ENCODE measurements around the gene GPR39. TPM values are rescaled to one million over a fixed set of nuclear protein-coding genes. Genes with fewer than 3 reads are reported as not detected.

The GPR39 gene
- total RNA-seq, 1 experiment from 2014 or later, result 0.50 TPM

DNA sequence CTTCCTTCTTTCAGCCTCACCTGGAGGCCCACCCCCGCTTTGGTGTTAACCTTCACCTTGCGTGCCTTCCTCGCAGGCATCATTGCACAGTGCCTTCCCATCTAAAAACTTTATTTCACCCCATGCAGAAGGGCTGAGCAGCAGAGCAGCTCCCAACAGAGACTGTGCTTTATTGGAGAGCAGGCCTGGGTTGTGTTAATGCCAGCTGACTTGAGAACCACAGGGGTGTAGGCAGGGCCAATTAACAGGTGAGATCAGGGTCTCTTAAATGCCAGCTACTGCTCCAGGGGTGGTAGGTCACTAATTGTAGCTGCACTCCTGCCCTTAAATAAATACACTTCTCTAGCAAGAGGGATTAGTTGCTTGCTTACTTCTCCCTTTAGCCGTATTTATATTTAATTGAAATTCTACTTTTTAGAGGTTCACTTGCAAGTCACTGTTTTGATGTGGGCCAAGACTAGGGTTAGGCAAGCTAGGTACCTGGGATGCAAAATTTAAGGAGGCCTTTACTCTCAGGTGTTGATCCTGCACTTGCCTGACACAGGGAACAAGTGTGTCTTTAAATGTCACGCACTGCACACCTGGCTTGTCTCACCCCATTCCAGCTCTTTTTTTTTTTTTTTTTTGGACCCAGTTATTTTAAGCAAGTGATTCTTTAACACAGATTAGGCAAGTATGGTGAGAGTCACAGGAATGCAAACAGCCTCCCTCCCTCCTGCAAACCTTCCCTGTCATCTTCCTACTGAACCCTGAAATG, 198.9 kb downstream of the GPR39 start:
- H3K23ac ChIP-seq (ENCODE audit: insufficient read length, low read depth, low read length), result no peak overlapping the region
- H3K27ac ChIP-seq (ENCODE audit: insufficient read length, low read depth, low read length), result no peak overlapping the region
- no peaks in the 10 kb centered on the region for H3K9me3 ChIP-seq (ENCODE audit: control insufficient read depth, low read depth, low read length)
- H4K91ac ChIP-seq (ENCODE audit: insufficient read length, low read depth, low read length), result no peak overlapping the region
- H4K5ac ChIP-seq (ENCODE audit: insufficient read length, low read depth, low read length), result no peak overlapping the region
- no peak overlapping the region for H2AFZ ChIP-seq (ENCODE audit: low read length)
- H3K23me2 ChIP-seq (ENCODE audit: insufficient read length, low read depth, low read length, poor library complexity, severe bottlenecking), result no peaks in the 10 kb centered on the region
- no peak overlapping the region for H3K56ac ChIP-seq (ENCODE audit: insufficient read length, low read depth, low read length)
- Mint-ChIP-seq H3K27ac (no peak overlapping the region), H3K4me3 (no peak overlapping the region), H3K4me1 (peaks cover 15 to 29% of the 10 kb centered on the region in 2 experiments), H3K36me3 (ENCODE audit: insufficient read depth in 1 of 3, low read depth in 3 of 3) (no peaks in the 10 kb centered on the region; a peak in 1 of 7 replicates), H3K9me3 (no peaks in the 10 kb centered on the region), H3K27me3 (ENCODE audit: low read depth) (no peaks in the 10 kb centered on the region)
- DNase-seq, result no peak
- H2BK15ac ChIP-seq (ENCODE audit: low read depth, low read length), result no peak overlapping the region
- no peak overlapping the region for H2AK5ac ChIP-seq (ENCODE audit: insufficient read length, low read length)
- H4K8ac ChIP-seq (replicated peaks; ENCODE audit: insufficient read length, low read depth, low read length), result no peak overlapping the region
- H3K18ac ChIP-seq (ENCODE audit: insufficient read length, low read depth, low read length), result no peak overlapping the region
- no peaks in the 10 kb centered on the region; the same call in 1 of the 2 replicates for H3K4me1 ChIP-seq (ENCODE audit: insufficient read depth, low read length)
- H3K9ac ChIP-seq (ENCODE audit: extremely low read depth, insufficient read length, low read length), result no peak overlapping the region
- no CpG with 5 or more reads among the region's 5 CpGs for WGBS (ENCODE audit: extremely low coverage, insufficient read length, low lambda C conversion rate)
- no peaks in the 10 kb centered on the region for H3K79me1 ChIP-seq (ENCODE audit: insufficient read depth, low read depth, low read length, poor library complexity, severe bottlenecking)
- H2BK12ac ChIP-seq (ENCODE audit: insufficient read length, low read depth, low read length), result no peak overlapping the region
- no peak overlapping the region for H3K14ac ChIP-seq (ENCODE audit: insufficient read depth, low read length)
- no peak overlapping the region for H3T11ph ChIP-seq (ENCODE audit: low read length)
- no peaks in the 10 kb centered on the region for H3K79me2 ChIP-seq (ENCODE audit: insufficient read depth, low read length)
- H2BK20ac ChIP-seq (ENCODE audit: low read depth, low read length, poor library complexity, severe bottlenecking), result no peak overlapping the region
- no peaks in the 10 kb centered on the region for H4K20me1 ChIP-seq (ENCODE audit: control insufficient read depth, insufficient read depth, insufficient read length)
- no peak overlapping the region for H3K4me2 ChIP-seq (ENCODE audit: insufficient read depth, insufficient read length, low read length)
- H3K4ac ChIP-seq (ENCODE audit: low read depth, low read length), result no peak overlapping the region
- no peaks in the 10 kb centered on the region for H3K27me3 ChIP-seq (ENCODE audit: insufficient read depth, low read length)
- no peak overlapping the region for H2BK5ac ChIP-seq (ENCODE audit: insufficient read length, low read length)
- TF ChIP-seq, protein P1, sequence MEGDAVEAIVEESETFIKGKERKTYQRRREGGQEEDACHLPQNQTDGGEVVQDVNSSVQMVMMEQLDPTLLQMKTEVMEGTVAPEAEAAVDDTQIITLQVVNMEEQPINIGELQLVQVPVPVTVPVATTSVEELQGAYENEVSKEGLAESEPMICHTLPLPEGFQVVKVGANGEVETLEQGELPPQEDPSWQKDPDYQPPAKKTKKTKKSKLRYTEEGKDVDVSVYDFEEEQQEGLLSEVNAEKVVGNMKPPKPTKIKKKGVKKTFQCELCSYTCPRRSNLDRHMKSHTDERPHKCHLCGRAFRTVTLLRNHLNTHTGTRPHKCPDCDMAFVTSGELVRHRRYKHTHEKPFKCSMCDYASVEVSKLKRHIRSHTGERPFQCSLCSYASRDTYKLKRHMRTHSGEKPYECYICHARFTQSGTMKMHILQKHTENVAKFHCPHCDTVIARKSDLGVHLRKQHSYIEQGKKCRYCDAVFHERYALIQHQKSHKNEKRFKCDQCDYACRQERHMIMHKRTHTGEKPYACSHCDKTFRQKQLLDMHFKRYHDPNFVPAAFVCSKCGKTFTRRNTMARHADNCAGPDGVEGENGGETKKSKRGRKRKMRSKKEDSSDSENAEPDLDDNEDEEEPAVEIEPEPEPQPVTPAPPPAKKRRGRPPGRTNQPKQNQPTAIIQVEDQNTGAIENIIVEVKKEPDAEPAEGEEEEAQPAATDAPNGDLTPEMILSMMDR (conservative IDR thresholded peaks at IDR 0.05), result no peak
- H2BK120ac ChIP-seq (ENCODE audit: low read depth, low read length, poor library complexity, severe bottlenecking), result no peak overlapping the region

Data from H9 (cell line).